Brain microvascular endothelial cell (primary cell): Measurements from ENCODE around the gene PPIL1.

ENCODE experiments used
- DNase-seq: peaks from one replicate; pipeline ENCODE4 v3.0.0-alpha.2; 2020
- H3K27ac ChIP-seq: fragments of 250-450 bp; sonication (Bioruptor Pico); 2 replicates; pipeline ENCODE4 v1.5.1; 2020; ENCODE audit warnings: mild to moderate bottlenecking, moderate library complexity
- H3K27me3 ChIP-seq: fragments of 250-450 bp; sonication (Bioruptor Pico); replicated peaks from 2 replicates; pipeline ENCODE4 v1.5.1; 2020; ENCODE audit warnings: mild to moderate bottlenecking
- H3K36me3 ChIP-seq: fragments of 250-450 bp; sonication (Bioruptor Pico); replicated peaks from 2 replicates; pipeline ENCODE4 v1.5.1; 2020; ENCODE audit warnings: mild to moderate bottlenecking
- H3K4me3 ChIP-seq: 2 replicates; pipeline ENCODE4 v1.5.1; 2011; ENCODE audit warnings: low read depth, mild to moderate bottlenecking, control low read depth, low read length, moderate library complexity
- CTCF ChIP-seq: IDR thresholded peaks from 2 replicates; pipeline ENCODE4 v1.5.1; 2011; ENCODE audit warnings: low read depth, mild to moderate bottlenecking, moderate library complexity, low read length, control low read depth, inconsistent platforms; ENCODE audit errors: missing control alignments
- in situ Hi-C: cut with HindIII; loops from 2 replicates; pipeline ENCODE4 v1.10.0; 2017; ENCODE audit warnings: low sequenced_read_pairs, low pct_ligation_motif_present

PPIL1 gene

GRCh38 chr6:36833182-36833789 is 41.3 kb downstream of the PPIL1 start:
- Histone ChIP-seq H3K27me3 (peaks cover 7% of the 10 kb centered on the region), H3K27ac (no peak overlapping the region), H3K4me3 (no peak overlapping the region), H3K36me3 (no peaks in the 10 kb centered on the region)
- DNase-seq, result no peak
- in situ Hi-C loops, result no loop called here
- TF ChIP-seq CTCF, result no peak

GRCh38 chr6:36832313-36832712 is 42.3 kb downstream of the PPIL1 start:
- Histone ChIP-seq H3K36me3 (no peaks in the 10 kb centered on the region), H3K4me3 (no peak overlapping the region), H3K27ac (no peak overlapping the region), H3K27me3 (no peaks in the 10 kb centered on the region)
- no peak for TF ChIP-seq CTCF
- in situ Hi-C loops, result no loop called here
- DNase-seq, result no peak

GRCh38 chr6:36830577-36830976 is 44.0 kb downstream of the PPIL1 start:
- TF ChIP-seq CTCF, result no peak
- no peaks in the 10 kb centered on the region for H3K27me3 ChIP-seq
- H3K4me3 ChIP-seq, result no peak overlapping the region
- no peak for DNase-seq
- H3K36me3 ChIP-seq, result no peaks in the 10 kb centered on the region
- in situ Hi-C loops, result no loop called here
- H3K27ac ChIP-seq, result no peak overlapping the region

GRCh38 chr6:36829919-36830544 is 44.6 kb downstream of the PPIL1 start:
- in situ Hi-C loops, result no loop called here
- no peak for DNase-seq
- H3K27me3 ChIP-seq, result no peaks in the 10 kb centered on the region
- no peak overlapping the region for H3K27ac ChIP-seq
- H3K4me3 ChIP-seq, result no peak overlapping the region
- TF ChIP-seq CTCF, result no peak
- H3K36me3 ChIP-seq, result no peaks in the 10 kb centered on the region

GRCh38 chr6:36827261-36828079 is 47.1 kb downstream of the PPIL1 start:
- no peak for TF ChIP-seq CTCF
- H3K4me3 ChIP-seq, result no peak overlapping the region
- peak; percentile 73 for DNase-seq
- no peaks in the 10 kb centered on the region for H3K36me3 ChIP-seq
- H3K27me3 ChIP-seq, result no peaks in the 10 kb centered on the region
- in situ Hi-C loops, result no loop called here
- no peak overlapping the region for H3K27ac ChIP-seq
